Epithelial cell of esophagus (primary cell): ENCODE measurements around the gene LRR1.

Experiments
- DNase-seq: peaks from one replicate; pipeline ENCODE4 v3.0.0; 2010; ENCODE audit warnings: low read depth
- H3K4me3 ChIP-seq: 2 replicates; pipeline ENCODE4 v1.5.1; 2011; ENCODE audit warnings: mild to moderate bottlenecking, low read length, control low read depth
- CTCF ChIP-seq: IDR thresholded peaks from 2 replicates; pipeline ENCODE4 v1.5.1; 2011; ENCODE audit warnings: low read depth, mild to moderate bottlenecking, low read length, control low read depth, inconsistent platforms; ENCODE audit not compliant: insufficient read depth; ENCODE audit errors: missing control alignments

Gene LRR1, protein sequence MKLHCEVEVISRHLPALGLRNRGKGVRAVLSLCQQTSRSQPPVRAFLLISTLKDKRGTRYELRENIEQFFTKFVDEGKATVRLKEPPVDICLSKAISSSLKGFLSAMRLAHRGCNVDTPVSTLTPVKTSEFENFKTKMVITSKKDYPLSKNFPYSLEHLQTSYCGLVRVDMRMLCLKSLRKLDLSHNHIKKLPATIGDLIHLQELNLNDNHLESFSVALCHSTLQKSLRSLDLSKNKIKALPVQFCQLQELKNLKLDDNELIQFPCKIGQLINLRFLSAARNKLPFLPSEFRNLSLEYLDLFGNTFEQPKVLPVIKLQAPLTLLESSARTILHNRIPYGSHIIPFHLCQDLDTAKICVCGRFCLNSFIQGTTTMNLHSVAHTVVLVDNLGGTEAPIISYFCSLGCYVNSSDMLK

DNA sequence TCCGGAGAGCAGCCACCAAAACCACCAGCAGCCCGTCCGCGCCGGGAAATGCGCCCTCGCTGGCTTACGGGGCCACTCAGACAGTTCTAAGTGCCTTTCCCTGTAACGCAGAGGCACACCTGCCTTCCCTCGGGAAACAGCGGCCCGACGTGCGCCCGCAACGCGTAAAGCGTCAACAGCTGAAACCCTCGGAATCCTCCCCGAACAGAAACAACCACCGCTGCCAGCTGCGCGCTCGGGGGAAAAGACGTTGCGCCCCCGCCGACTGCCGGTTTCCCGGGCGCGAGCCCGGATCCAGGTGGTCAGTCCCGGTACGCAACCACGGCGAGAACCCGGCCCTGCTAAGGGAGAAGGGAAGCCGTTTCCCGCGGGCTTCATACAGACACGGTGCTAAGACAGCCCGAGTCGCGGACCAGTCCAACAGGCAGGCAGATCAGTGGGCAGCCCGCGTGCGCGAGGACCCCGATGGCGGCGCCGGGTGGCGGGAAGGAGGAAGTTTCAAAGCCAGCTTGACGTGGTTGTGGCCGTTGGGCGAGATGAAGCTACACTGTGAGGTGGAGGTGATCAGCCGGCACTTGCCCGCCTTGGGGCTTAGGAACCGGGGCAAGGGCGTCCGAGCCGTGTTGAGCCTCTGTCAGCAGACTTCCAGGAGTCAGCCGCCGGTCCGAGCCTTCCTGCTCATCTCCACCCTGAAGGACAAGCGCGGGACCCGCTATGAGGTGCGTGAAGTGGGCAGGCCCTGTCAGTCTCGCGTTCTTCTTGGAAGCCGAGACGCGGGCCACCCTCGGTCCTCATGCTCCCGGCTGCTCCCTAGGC lies at the start of gene LRR1:
LRR1 (plus strand) TSS at position 456 of the 816 bp plus-strand sequence; CDS start at position 537, 81 bp downstream.
- DNase-seq: peak; percentile 90
- no peak for TF ChIP-seq CTCF
- H3K4me3 ChIP-seq: peak within 1 kb of the TSS; percentile 94

GRCh38 chr14:49549446-49549845 lies 49.3 kb upstream of the LRR1 start:
- no peak for DNase-seq
- TF ChIP-seq CTCF: no peak
- H3K4me3 ChIP-seq: no peak overlapping the region

- peak; percentile 33 for DNase-seq
- no peak overlapping the region for H3K4me3 ChIP-seq
- no peak for TF ChIP-seq CTCF
Observed at GRCh38 chr14:49549881-49550280, 48.9 kb upstream of the LRR1 start.

- peak; percentile 25 for DNase-seq
- TF ChIP-seq CTCF: peak; percentile 23
- H3K4me3 ChIP-seq: no peak overlapping the region
Observed at GRCh38 chr14:49550286-49551184, 48.2 kb upstream of the LRR1 start.

DNA sequence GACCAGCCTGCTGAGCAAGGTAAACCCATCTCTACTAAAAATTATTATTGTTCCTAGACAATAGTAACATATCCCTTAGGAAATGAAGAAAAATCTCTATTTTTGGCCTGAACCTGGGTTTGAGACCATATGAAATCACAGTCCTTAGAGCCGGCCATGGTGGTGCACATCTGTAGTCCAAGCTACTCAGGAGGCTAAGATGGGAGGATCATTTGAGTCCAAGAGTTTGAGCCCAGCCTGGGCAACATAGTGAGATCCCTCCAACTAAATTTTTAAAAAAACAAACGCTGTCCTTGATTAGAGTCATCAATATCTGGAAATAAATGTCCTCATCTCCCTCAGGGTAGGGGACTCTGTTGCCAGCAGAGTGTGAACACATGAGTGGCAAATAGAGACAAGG lies 47.2 kb upstream of the LRR1 start:
- H3K4me3 ChIP-seq: no peak overlapping the region
- no peak for DNase-seq
- TF ChIP-seq CTCF: no peak

DNA sequence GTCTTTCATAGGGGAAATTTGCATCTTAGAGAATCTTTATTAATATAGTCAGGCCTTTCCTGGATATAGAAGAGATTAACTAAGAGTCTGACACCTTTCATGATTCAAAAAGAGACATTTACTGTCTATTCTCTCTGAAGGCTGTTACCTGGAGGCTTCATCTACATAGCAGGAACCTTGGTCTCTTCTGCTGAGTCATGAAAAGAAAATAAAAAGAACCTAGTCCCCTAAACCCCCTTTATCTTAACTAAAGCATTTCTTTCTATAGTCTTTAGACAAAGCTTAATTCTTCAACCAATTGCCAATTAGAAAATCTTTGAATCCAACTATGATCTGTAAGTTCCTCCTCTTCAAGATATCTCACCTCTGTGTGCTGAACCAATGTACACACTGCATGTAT lies 45.6 kb upstream of the LRR1 start:
- DNase-seq: no peak
- no peak for TF ChIP-seq CTCF
- H3K4me3 ChIP-seq: no peak overlapping the region
